Activated naive CD4-positive, alpha-beta T cell treated with anti-CD3 and anti-CD28 coated beads, Interleukin-2, amount 50 U/mL, for 24 hours (primary cell): Measurements from ENCODE around the gene HBM.
"Not testable (repeated sequence)": the region's sequence is repeated elsewhere in the genome, so short reads cannot be mapped to it uniquely, and the experiment has no call there.

ENCODE experiments used
- H3K27ac Mint-ChIP-seq: one replicate; pipeline ENCODE4 v1.8.0; 2021; ENCODE audit warnings: mild to moderate bottlenecking, mixed read lengths
- H3K27me3 Mint-ChIP-seq: one replicate; pipeline ENCODE4 v1.8.0; 2021; ENCODE audit warnings: mixed read lengths
- H3K36me3 Mint-ChIP-seq: one replicate; pipeline ENCODE4 v1.8.0; 2021; ENCODE audit warnings: mixed read lengths
- H3K4me1 Mint-ChIP-seq: one replicate; pipeline ENCODE4 v1.8.0; 2021; ENCODE audit warnings: mixed read lengths
- H3K4me3 Mint-ChIP-seq: one replicate; pipeline ENCODE4 v1.8.0; 2021; ENCODE audit warnings: mild to moderate bottlenecking, mixed read lengths
- H3K9me3 Mint-ChIP-seq: one replicate; pipeline ENCODE4 v1.8.0; 2021; ENCODE audit warnings: mixed read lengths

The HBM gene

GRCh38 chr16:173211-173854, 7.6 kb downstream of the HBM start:
- Mint-ChIP-seq H3K27me3 (peaks cover 48% of the 10 kb centered on the region), H3K4me3 (peak overlapping the region; percentile 7), H3K4me1 (peaks cover 18% of the 10 kb centered on the region)
- not testable (repeated sequence) for H3K36me3 Mint-ChIP-seq, H3K9me3 Mint-ChIP-seq, H3K27ac Mint-ChIP-seq

GRCh38 chr16:173928-174769, 8.4 kb downstream of the HBM start:
- H3K36me3 Mint-ChIP-seq, H3K9me3 Mint-ChIP-seq, H3K27ac Mint-ChIP-seq: not testable (repeated sequence)
- Mint-ChIP-seq H3K27me3 (peaks cover 46% of the 10 kb centered on the region), H3K4me1 (peaks cover 18% of the 10 kb centered on the region), H3K4me3 (peak overlapping the region; percentile 33)

- Mint-ChIP-seq H3K27ac (peak overlapping the region; percentile 59), H3K4me1 (peaks cover 18% of the 10 kb centered on the region), H3K4me3 (peak overlapping the region; percentile 30), H3K9me3 (no peaks in the 10 kb centered on the region), H3K27me3 (peaks cover 43% of the 10 kb centered on the region), H3K36me3 (no peaks in the 10 kb centered on the region)
Observed at GRCh38 chr16:175011-175949, 9.5 kb downstream of the HBM start.

DNA sequence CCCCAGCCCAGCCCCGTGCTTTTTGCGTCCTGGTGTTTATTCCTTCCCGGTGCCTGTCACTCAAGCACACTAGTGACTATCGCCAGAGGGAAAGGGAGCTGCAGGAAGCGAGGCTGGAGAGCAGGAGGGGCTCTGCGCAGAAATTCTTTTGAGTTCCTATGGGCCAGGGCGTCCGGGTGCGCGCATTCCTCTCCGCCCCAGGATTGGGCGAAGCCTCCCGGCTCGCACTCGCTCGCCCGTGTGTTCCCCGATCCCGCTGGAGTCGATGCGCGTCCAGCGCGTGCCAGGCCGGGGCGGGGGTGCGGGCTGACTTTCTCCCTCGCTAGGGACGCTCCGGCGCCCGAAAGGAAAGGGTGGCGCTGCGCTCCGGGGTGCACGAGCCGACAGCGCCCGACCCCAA, 10.2 kb downstream of the HBM start:
- H3K27ac Mint-ChIP-seq, H3K9me3 Mint-ChIP-seq, H3K4me3 Mint-ChIP-seq, H3K36me3 Mint-ChIP-seq: not testable (repeated sequence)
- Mint-ChIP-seq H3K4me1 (peaks cover 18% of the 10 kb centered on the region), H3K27me3 (peaks cover 37% of the 10 kb centered on the region)

GRCh38 chr16:176477-177382, 11.0 kb downstream of the HBM start, which contains the start of gene HBA1:
Gene HBA1, plus strand, starts transcription at chr16:176680. Its CDS starts 37 bp downstream, at chr16:176717.
- H3K36me3 Mint-ChIP-seq, H3K9me3 Mint-ChIP-seq: not testable (repeated sequence)
- Mint-ChIP-seq H3K4me3 (peak within 1 kb of the TSS; percentile 36), H3K27me3 (peaks cover 32% of the 10 kb centered on the region), H3K27ac (peak within 1 kb of the TSS; percentile 59), H3K4me1 (peaks cover 18% of the 10 kb centered on the region)

DNA sequence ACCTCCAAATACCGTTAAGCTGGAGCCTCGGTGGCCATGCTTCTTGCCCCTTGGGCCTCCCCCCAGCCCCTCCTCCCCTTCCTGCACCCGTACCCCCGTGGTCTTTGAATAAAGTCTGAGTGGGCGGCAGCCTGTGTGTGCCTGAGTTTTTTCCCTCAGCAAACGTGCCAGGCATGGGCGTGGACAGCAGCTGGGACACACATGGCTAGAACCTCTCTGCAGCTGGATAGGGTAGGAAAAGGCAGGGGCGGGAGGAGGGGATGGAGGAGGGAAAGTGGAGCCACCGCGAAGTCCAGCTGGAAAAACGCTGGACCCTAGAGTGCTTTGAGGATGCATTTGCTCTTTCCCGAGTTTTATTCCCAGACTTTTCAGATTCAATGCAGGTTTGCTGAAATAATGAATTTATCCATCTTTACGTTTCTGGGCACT, 11.6 kb downstream of the HBM start:
- peak overlapping the region; percentile 36 for H3K4me3 Mint-ChIP-seq
- H3K27ac Mint-ChIP-seq, result no peak overlapping the region
- H3K4me1 Mint-ChIP-seq, result peaks cover 18% of the 10 kb centered on the region
- peaks cover 31% of the 10 kb centered on the region for H3K27me3 Mint-ChIP-seq
- no peaks in the 10 kb centered on the region for H3K9me3 Mint-ChIP-seq
- H3K36me3 Mint-ChIP-seq, result no peaks in the 10 kb centered on the region

- Mint-ChIP-seq H3K27me3 (peaks cover 31% of the 10 kb centered on the region), H3K27ac (no peak overlapping the region), H3K4me3 (no peak overlapping the region), H3K9me3 (no peaks in the 10 kb centered on the region), H3K4me1 (peaks cover 18% of the 10 kb centered on the region), H3K36me3 (no peaks in the 10 kb centered on the region)
Observed at GRCh38 chr16:177981-178667, 12.3 kb downstream of the HBM start.

GRCh38 chr16:178668-179015, 12.9 kb downstream of the HBM start:
- Mint-ChIP-seq H3K27me3 (peaks cover 29% of the 10 kb centered on the region), H3K9me3 (no peaks in the 10 kb centered on the region), H3K27ac (no peak overlapping the region), H3K4me1 (peaks cover 13% of the 10 kb centered on the region), H3K4me3 (no peak overlapping the region), H3K36me3 (no peaks in the 10 kb centered on the region)

DNA sequence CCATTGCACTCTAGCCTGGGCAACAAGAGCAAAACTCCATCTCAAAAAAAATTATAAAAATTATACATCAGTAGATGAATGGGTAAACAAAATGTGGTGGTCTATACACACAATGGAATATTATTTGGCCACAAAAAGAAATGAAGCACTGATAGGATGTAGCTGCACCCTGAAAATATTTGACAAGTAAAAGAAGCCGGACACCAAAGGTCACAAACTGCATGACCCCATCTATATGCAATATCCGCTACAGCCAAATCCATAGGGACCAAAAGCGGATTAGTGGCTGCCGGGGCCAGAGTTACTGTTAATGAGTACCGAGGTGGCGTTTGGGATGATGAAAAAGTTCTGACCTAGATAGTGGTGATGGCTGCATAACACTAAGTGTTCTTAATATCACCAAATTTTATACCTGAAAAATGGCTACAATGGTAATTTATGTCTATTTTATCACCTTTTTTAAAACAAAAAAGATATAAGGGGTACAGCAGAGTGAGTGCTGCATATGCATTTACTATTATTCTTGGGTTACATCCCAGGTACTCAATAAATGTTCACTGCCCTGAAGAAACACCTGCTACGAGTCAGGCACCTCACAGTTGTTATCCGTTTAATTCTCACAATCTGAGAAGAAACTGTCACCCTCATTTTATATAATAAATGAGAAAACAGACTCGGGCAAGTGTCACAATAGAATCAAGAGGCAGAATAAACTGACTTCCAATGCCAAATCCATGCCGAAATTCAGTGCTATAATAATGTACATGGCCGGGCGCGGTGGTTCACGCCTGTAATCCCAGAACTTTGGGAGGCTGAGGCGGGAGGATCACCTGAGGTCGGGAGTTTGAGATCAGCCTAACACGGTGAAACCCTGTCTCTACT, 13.7 kb downstream of the HBM start:
- H3K4me1 Mint-ChIP-seq, result peaks cover 13% of the 10 kb centered on the region
- H3K27me3 Mint-ChIP-seq, result peaks cover 27% of the 10 kb centered on the region
- H3K36me3 Mint-ChIP-seq, result no peaks in the 10 kb centered on the region
- no peaks in the 10 kb centered on the region for H3K9me3 Mint-ChIP-seq
- no peak overlapping the region for H3K27ac Mint-ChIP-seq
- peak overlapping the region; percentile 59 for H3K4me3 Mint-ChIP-seq

GRCh38 chr16:180101-180675, 14.4 kb downstream of the HBM start, which contains the start of gene HBQ1:
Gene HBQ1, plus strand, starts transcription at chr16:180459. Its CDS starts 28 bp downstream, at chr16:180487.
- Mint-ChIP-seq H3K27me3 (peaks cover 20% of the 10 kb centered on the region), H3K36me3 (no peaks in the 10 kb centered on the region), H3K9me3 (no peaks in the 10 kb centered on the region), H3K4me1 (peaks cover 10% of the 10 kb centered on the region), H3K4me3 (peak within 1 kb of the TSS; percentile 59), H3K27ac (no peak within 1 kb of the TSS)

GRCh38 chr16:180681-181564, 15.1 kb downstream of the HBM start:
- Mint-ChIP-seq H3K9me3 (no peaks in the 10 kb centered on the region), H3K27me3 (peaks cover 15% of the 10 kb centered on the region), H3K36me3 (no peaks in the 10 kb centered on the region), H3K4me3 (peak overlapping the region; percentile 52), H3K4me1 (peaks cover 5% of the 10 kb centered on the region), H3K27ac (no peak overlapping the region)

GRCh38 chr16:181565-182021, 15.8 kb downstream of the HBM start:
- Mint-ChIP-seq H3K36me3 (no peaks in the 10 kb centered on the region), H3K4me1 (peaks cover 5% of the 10 kb centered on the region), H3K27me3 (peaks cover 15% of the 10 kb centered on the region), H3K27ac (no peak overlapping the region), H3K4me3 (peak overlapping the region; percentile 56), H3K9me3 (no peaks in the 10 kb centered on the region)
